Spinal cord (tissue), 10 donors: ENCODE measurements around the gene NAV3. TPM values are rescaled to one million over a fixed set of nuclear protein-coding genes. Genes with fewer than 3 reads are reported as not detected.
A peak's percentile ranks its signal among the peaks of the same experiment; 100 is the strongest.

ENCODE experiments used
- DNase-seq, 6 donors: peaks; one replicate each; pipeline versions ENCODE4 v3.0.0 to v3.0.0-alpha.2; 2013 to 2015; ENCODE audit warnings: low spot score in 6 of 6, low read depth in 4 of 6
- H3K27ac ChIP-seq: one replicate; pipeline ENCODE4 v1.5.1; 2013; ENCODE audit warnings: low read depth, low read length, control low read depth
- H3K27me3 ChIP-seq: one replicate; pipeline ENCODE4 v1.6.1; 2013; ENCODE audit warnings: low read length; ENCODE audit not compliant: control insufficient read depth, insufficient read depth
- H3K36me3 ChIP-seq: one replicate; pipeline ENCODE4 v1.6.1; 2013; ENCODE audit warnings: low read length; ENCODE audit not compliant: control insufficient read depth, insufficient read depth
- H3K4me1 ChIP-seq: one replicate; pipeline ENCODE4 v1.6.1; 2013; ENCODE audit warnings: low read length; ENCODE audit not compliant: control insufficient read depth, insufficient read depth
- H3K4me3 ChIP-seq: one replicate; pipeline ENCODE4 v1.5.1; 2013; ENCODE audit warnings: low read depth, low read length, control low read depth
- H3K9me3 ChIP-seq: one replicate; pipeline ENCODE4 v1.6.1; 2013; ENCODE audit warnings: low read length; ENCODE audit not compliant: control insufficient read depth, insufficient read depth
- WGBS: methylation state at CpG from one replicate; pipeline ENCODE4 v1.1.5; 2013; ENCODE audit warnings: missing lambda C conversion rate; ENCODE audit not compliant: insufficient coverage; 5-methylcytosine and 5-hydroxymethylcytosine counted together
- polyA plus RNA-seq, 2 donors: library from polyadenylated mRNA; unstranded; fragments of 120-200 nt; gene quantifications; one replicate each; pipeline ENCODE4 v1.2.1, GENCODE V29; 2013; ENCODE audit not compliant: insufficient read length in 2 of 2
- total RNA-seq, 2 donors: library from RNA; depleted of rRNA in 1 of 2; stranded (reverse); fragments of 120-200 nt in 1 of 2; fragments of >200 nt in 1 of 2; gene quantifications; one replicate each; pipeline versions ENCODE4 v1.2.3 to v1.2.4, GENCODE V29; 2013 to 2014
- donor health status: healthy.

Gene NAV3
- total and polyA plus RNA-seq, 4 donors, result 28.9 to 96.3 (median 47.1) TPM

DNA sequence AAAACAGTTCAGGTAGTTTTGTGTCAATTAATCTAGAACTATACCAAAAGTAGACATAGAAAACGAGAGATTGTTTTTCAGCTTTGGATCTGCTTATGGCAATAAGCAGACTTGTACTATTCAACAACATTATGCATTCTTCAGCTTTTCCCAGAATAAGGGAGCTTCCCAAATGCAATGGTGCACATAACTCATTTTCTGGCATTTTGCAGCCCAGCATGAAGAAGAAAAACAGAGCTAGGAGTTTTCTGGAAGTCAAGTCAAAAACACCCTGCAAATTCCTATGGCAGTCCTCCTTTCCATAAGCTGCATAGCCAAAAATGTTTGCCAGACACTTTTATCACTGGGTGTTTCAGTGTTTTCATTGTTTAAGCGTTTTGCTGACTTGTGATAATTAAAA is 314.7 kb downstream of the NAV3 start:
- H3K4me1 ChIP-seq, result no peaks in the 10 kb centered on the region
- DNase-seq, result no peak
- H3K36me3 ChIP-seq, result peaks cover 3% of the 10 kb centered on the region
- no peak overlapping the region for H3K4me3 ChIP-seq
- H3K9me3 ChIP-seq, result no peaks in the 10 kb centered on the region
- no peaks in the 10 kb centered on the region for H3K27me3 ChIP-seq
- H3K27ac ChIP-seq, result no peak overlapping the region
- no CpG with 5 or more reads among the region's 2 CpGs for WGBS

DNA sequence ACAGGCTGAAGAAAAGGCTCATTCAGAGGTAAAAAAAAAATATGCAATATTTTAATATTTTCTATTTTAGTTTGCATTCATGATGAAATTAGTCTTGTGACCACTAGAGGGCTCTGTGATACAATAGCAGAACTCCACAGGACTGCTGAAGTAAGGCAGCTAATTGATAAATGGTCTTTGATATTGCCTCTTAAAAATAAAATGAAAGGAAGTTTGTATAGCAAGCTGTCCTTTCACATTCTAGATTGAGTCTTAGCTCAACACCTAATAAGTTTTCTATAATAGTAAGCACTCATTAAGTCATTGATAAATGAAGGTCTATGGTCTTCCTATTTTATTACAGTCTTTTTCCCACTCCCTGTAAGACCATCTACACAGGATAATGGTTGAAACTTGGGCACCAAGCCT is 315.7 kb downstream of the NAV3 start:
- Histone ChIP-seq H3K27me3 (no peaks in the 10 kb centered on the region), H3K4me1 (no peaks in the 10 kb centered on the region), H3K36me3 (peaks cover 3% of the 10 kb centered on the region), H3K27ac (no peak overlapping the region), H3K4me3 (no peak overlapping the region), H3K9me3 (no peaks in the 10 kb centered on the region)
- peak in 3 of 6 donors; percentile 35 to 83 (median 63) for DNase-seq

DNA sequence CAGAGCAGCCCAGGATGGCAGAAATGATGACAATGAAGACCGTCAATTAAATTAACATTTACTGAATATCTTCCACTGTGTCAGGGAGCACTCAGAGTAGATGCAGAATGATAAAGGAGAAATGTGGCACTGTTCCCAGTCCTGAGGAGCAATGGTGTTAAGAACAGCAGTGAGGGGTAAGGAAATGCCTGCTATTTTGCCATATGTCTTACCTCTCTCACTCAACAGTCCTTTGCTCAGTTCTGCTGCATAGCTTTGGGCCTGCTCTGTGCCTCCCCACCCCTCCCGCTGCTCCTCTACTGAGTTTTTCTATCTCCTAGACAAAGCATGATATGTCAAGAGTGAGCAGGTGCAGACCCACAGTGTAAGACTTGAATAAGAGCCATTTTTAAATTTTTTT is 318.8 kb downstream of the NAV3 start:
- no peaks in the 10 kb centered on the region for H3K27me3 ChIP-seq
- H3K4me3 ChIP-seq, result no peak overlapping the region
- DNase-seq, result peak in 3 of 6 donors; percentile 20 to 85 (median 85)
- H3K4me1 ChIP-seq, result no peaks in the 10 kb centered on the region
- H3K9me3 ChIP-seq, result no peaks in the 10 kb centered on the region
- H3K36me3 ChIP-seq, result no peaks in the 10 kb centered on the region
- no peak overlapping the region for H3K27ac ChIP-seq
- 20% methylated on average over 1 of the region's 2 CpGs for WGBS

DNA sequence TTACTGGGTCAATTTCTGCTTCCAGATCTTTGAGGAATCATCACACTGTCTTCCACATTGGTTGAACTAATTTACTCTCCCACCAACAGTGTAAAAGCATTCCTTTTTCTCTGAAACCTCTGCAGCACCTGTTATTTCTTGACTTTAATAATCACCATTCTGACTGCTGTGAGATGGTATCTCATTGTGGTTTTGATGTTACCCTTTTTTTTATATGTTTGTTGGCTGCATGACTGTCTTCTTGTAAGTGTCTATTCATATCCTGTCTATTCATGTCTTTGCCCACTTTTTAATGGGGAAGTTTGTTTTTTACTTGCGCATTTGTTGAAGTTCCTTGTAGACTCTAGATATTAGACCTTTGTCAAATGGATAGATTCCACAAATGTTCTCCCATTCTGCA is 324.9 kb downstream of the NAV3 start:
- H3K27me3 ChIP-seq, result no peaks in the 10 kb centered on the region
- WGBS, result no CpG with 5 or more reads among the region's 1 CpG
- no peak for DNase-seq
- no peaks in the 10 kb centered on the region for H3K36me3 ChIP-seq
- H3K27ac ChIP-seq, result no peak overlapping the region
- no peaks in the 10 kb centered on the region for H3K9me3 ChIP-seq
- no peaks in the 10 kb centered on the region for H3K4me1 ChIP-seq
- H3K4me3 ChIP-seq, result no peak overlapping the region

DNA sequence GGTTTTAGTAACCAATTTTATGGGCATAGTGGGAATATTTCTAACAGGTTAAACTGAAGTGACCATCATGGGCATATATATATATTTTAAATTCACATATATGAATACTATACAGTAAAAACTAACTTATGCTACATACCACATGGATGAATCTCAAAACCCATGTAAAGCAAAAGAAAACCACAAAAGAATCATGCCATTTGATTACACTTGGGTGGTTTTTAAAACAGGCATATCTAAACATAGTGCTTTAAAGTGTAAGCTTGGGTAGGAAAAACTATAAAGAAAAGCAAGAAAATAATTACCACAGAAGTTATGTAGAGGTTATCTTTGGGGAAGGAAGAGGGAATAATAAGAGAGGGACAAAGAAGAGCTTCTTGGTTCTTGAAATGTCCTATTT is 326.1 kb downstream of the NAV3 start:
- Histone ChIP-seq H3K27me3 (no peaks in the 10 kb centered on the region), H3K4me1 (no peaks in the 10 kb centered on the region), H3K4me3 (no peak overlapping the region), H3K36me3 (peaks cover 2% of the 10 kb centered on the region), H3K27ac (no peak overlapping the region), H3K9me3 (no peaks in the 10 kb centered on the region)
- DNase-seq, result no peak

DNA sequence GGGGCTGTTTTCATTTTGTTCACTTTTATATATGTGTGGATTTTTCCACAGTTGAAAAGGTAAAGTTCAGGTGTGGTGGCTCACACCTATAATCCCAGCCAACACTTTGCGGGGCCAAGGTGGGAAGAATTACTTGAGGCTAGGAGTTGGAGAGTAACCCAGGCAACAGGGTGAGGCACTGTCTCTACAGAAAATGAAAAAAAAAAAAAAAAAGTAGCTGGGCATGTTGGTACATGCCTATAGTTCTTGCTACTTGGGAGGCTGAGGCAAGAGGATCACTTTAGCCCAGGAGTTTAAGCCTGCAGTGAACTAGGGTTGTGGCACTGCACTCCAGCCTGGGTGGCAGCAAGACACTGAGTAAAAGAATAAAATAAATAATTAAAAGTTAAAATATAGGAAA is 326.5 kb downstream of the NAV3 start:
- Histone ChIP-seq H3K27me3 (no peaks in the 10 kb centered on the region), H3K27ac (no peak overlapping the region), H3K4me3 (no peak overlapping the region), H3K9me3 (no peaks in the 10 kb centered on the region), H3K36me3 (peaks cover 2% of the 10 kb centered on the region), H3K4me1 (no peaks in the 10 kb centered on the region)
- no peak for DNase-seq
- no CpG with 5 or more reads among the region's 1 CpG for WGBS

DNA sequence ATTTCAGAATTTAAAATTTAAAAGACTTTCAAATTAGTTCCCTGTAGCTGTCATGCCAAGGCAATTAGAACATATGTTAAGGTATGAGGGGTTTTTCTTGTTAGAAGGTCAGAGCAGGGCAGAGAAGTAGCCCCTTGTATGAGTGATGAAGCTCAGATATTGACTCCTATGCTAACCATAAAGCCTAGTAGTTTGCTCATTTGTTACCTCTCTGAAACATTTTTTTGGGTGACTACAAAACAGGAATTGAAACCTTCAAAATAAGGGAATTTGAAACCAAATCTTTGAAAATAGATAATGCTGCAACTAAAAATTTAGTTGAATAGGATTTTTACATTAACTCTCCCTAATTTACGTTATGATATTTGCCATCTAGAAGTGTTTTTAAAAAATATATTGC is 333.5 kb downstream of the NAV3 start:
- no peaks in the 10 kb centered on the region for H3K4me1 ChIP-seq
- DNase-seq, result no peak
- H3K9me3 ChIP-seq, result no peaks in the 10 kb centered on the region
- peaks cover 2% of the 10 kb centered on the region for H3K36me3 ChIP-seq
- no peak overlapping the region for H3K4me3 ChIP-seq
- WGBS, result no CpG with 5 or more reads among the region's 1 CpG
- H3K27me3 ChIP-seq, result no peaks in the 10 kb centered on the region
- H3K27ac ChIP-seq, result no peak overlapping the region

DNA sequence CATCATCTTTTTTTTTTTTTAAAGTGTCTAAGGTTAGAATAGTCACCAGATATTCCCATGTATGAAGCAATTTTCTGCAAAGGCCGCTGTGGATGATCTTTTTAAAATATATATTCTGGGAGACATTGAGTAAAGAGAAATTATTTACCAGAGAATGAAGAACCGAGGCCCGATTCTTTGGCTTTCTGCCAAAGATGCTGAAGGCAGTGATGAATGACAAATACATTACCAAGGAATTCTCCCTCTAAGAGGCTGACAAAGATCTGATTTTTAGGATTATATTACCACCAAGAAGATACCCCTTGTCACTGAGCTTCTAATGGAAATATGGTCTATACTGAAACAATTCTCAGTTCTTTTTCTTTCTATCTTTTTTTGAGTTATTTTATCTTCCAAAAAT is 336.8 kb downstream of the NAV3 start:
- WGBS, result 80% methylated on average over 1 of the region's 3 CpGs
- no peak for DNase-seq
- Histone ChIP-seq H3K36me3 (no peaks in the 10 kb centered on the region), H3K27me3 (no peaks in the 10 kb centered on the region), H3K9me3 (no peaks in the 10 kb centered on the region), H3K27ac (no peak overlapping the region), H3K4me3 (no peak overlapping the region), H3K4me1 (no peaks in the 10 kb centered on the region)

DNA sequence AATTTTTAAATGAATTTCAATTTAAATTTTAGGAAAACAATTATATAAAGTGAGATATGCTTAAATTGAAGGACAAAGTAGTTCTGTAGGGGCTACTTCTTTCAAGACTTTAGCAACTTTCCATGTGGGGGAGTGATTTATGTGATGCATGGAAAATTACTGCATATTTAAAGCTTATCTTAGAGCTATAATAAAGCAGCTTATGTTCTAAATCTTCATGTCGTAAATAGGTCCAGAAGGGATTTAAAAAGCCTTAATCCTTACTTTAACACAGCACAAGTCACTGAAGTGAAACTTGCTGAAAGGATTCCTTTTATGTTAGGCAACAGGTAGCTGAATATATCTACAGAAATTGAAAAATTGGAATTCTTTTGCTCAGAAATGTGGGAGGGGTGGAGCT is 340.4 kb downstream of the NAV3 start:
- no peak for DNase-seq
- Histone ChIP-seq H3K4me1 (no peaks in the 10 kb centered on the region), H3K9me3 (no peaks in the 10 kb centered on the region), H3K27ac (no peak overlapping the region), H3K27me3 (no peaks in the 10 kb centered on the region), H3K4me3 (no peak overlapping the region), H3K36me3 (no peaks in the 10 kb centered on the region)
- no CpG with 5 or more reads among the region's 1 CpG for WGBS

DNA sequence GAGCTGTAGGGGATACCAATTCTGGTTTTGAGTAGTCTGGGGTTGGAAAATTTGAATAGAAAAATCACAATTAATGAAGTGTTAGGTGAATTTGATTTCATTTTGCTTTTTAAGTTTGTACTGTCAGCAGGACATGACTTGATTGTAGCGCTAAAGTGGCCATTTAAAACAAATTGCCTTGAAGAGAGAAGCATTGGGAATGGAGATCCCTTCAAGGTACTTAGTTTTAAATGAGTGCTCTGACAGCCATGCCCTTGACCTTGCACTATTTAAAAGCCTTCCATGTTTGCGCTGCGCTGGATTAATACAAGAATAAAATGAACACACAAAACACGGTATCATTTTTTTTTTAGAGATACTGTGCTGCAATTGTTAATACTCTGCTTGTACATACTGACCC is 345.9 kb downstream of the NAV3 start:
- DNase-seq, result peak in 1 of 6 donors; percentile 54

More for the DNA sequence above, 345.9 kb downstream of the NAV3 start:
- Histone ChIP-seq H3K27ac (no peak overlapping the region), H3K27me3 (no peaks in the 10 kb centered on the region), H3K36me3 (no peaks in the 10 kb centered on the region), H3K9me3 (no peaks in the 10 kb centered on the region), H3K4me1 (no peaks in the 10 kb centered on the region), H3K4me3 (no peak overlapping the region)
- WGBS, result no CpG with 5 or more reads among the region's 4 CpGs
